HG02759 (cell line): ENCODE measurements around the gene CAPN1.
"Not testable (repeated sequence)": the region's sequence is repeated elsewhere in the genome, so short reads cannot be mapped to it uniquely, and the experiment has no call there.

Source experiments
- ATAC-seq: cut with Tn5 transposase; IDR thresholded peaks from one replicate; pipeline ENCODE4 v1.9.1; 2021; ENCODE audit warnings: mild to moderate bottlenecking, moderate library complexity; ENCODE audit not compliant: unreplicated experiment

Gene CAPN1

DNA sequence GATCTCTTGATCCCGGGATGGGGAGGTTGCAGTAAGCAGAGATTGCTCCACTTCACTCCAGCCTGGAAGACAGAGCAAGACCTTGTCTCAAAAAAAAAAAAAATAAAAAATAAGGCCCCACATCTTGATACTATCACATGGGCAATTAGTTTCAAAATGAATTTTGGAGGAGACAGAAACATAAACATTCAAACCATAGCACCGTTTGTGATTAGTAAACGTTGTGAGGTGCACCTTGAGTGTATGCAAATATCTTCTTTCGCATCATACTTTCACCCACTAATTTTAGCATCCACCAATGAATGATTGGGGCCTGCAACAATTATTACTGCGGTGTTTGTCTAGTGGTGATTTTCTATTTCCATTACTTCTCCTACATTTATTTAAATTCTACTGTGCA lies 22.7 kb upstream of the CAPN1 start:
- peak; percentile 66 for ATAC-seq

DNA sequence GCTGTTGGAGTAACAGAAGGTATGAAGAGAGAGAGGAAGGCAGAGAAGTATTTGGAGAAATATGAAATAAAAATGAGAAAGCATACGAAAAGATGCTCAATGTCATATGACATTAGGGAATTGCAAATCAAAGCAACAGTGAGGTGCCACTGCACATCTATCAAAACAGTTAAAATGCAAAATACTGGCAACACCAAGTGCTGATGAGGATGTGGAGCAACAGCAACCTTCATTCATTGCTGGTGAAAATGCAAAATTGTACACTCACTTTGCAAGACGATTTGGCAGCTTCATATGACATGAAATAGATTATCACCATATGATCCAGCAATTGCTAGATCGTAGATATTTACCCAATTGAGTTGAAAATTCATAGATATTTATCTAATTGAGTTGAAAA lies 21.1 kb upstream of the CAPN1 start:
- no peak for ATAC-seq

DNA sequence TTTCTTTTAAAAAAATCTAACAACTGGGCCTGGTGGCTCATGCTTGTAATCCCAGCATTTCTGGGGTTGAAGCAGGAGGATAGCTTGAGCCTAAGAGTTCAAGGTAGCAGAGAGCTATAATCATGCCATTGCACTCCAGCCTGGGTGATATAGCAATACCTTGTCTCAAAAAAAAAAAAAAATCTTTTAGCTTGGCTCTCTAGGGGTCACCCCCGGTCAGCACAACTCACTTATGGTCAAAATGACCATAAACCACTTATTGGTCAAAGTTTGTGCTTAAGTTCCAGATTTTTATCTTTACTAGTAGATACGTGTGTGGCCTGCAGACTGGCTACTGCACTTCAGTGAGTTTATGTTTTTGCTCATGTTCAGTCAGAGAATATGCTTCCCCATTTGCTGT lies 18.0 kb upstream of the CAPN1 start:
- no peak for ATAC-seq

DNA sequence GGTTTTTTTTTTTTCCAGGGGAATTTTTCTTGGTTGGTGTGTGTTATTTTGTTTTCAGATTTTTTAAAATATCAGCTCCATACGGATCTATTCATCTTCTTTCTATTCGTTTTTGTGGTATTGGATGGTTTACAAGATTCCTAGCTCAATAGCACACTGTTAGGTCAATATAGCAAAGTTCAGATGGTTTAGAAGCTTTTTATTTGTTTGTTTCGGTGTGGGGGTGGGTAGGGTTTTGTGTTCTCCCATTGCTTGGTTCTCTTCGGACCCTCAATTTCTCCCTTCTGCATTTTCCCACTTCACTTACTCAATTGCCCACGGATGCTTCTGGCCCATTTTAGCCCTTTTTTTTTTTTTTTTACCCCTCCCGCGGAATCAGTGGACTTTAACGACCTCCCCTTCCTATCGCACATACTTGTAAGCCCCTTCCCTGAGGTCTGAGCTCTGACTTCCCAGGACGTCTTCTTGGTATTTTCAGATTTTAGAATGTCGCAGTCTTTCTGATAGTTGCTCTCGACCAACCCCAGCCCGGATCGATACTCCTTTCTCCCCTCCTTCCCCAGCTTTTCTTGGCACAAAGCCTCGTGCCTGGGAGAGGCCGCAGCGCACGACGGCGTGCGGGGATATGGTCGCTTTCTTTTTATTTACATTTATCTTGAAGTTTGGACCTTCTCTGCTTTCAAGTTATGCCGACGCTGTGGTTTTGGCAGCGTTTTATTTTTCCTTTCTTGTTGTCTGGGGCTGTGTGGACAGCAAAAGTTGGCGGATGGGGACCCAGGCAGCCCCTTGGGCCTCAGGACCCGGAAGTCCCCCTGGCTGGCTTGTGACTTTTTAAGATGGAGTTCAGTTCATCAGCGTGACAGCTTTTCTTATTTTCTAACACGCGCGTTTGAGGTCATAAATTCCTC lies 16.1 kb upstream of the CAPN1 start:
- no peak for ATAC-seq

DNA sequence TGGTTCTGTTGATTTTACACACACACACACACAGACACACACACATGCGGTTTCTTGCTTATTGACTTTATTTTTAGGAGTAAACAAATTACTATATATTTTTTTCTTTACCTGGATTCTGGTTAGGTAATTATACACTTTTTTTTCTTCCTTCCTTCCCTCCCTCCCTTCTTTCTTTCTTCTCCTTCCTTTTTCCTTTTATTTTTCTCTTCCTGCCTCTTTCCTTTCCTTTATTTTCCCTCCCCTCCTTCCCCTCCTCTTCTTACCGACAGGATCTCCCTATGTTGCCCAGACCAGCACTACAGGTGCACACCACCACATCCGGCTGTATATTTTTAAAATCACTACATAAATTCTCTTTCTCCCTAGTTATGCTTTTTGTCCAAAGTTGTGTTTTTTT lies 14.8 kb upstream of the CAPN1 start:
- no peak for ATAC-seq

DNA sequence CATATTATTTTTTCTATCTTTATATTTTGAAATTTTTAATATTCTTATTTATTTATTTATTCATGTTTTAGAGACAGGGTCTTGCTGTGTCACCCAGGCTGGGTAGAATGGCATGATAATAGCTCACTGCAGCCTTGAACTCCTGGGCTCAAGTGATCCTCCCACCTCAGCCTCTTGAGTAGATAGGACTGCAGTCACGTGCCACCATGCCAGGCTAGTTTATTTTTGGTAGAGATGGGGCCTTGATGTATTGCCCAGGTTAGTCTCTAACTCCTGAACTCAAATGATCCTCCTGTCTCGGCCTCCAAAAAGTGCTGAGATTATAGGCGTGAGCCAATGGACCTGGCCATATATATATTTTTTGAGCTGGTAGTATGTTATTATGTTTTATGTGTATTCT lies 14.1 kb upstream of the CAPN1 start:
- ATAC-seq, result no peak

DNA sequence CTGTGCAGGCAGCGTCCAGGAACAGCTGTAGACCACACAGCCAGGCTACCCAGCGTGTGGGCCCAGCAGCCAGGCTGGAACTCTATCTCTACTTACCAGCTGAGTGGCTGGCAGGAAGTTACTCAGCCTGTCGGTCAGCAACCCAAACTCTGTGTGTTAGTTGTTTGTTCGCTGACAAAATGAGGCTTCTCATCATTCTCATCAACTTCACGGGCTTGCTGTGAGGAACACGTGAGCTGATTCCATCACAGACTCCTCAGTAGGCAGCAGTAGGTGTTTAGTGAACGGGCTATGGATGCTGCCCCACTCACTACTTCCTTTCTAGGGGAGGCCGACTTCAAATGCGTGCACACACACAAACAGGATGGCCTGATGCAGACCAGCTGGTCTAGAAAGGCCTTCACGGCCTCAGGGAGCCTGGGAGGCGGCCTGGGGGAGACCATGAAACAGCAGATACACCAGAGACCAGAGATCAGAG lies 12.5 kb upstream of the CAPN1 start:
- ATAC-seq, result no peak

DNA sequence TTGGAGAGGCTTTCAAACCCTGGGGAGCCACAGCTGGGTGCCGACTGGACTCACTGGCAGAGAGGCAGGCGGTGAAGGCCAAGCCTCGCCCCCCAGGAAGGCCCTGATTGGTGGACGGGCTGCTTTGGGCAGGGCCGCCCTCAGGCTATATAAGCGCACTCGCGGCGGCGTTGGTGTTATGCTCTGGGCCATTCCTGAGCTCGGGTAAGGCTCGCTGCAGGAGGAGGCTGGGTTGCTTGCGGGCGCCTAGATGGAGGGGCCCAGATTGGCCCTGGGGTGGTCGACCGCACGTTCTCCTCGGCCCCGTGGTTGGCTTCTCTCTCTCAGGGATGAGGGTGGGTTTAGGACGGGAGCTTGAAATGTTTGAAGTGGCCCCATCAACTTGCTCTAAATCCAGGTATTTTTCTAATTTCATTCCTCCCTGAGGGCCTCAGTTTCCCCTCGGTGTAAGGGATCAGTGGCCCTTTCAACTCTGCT lies 11.6 kb upstream of the CAPN1 start, which contains the start of gene SPDYC:
Gene SPDYC, plus strand, starts transcription at position 176 of the 477 bp plus-strand sequence. CDS start 1,125 bp downstream, outside the sequence.
- ATAC-seq, result no peak

DNA sequence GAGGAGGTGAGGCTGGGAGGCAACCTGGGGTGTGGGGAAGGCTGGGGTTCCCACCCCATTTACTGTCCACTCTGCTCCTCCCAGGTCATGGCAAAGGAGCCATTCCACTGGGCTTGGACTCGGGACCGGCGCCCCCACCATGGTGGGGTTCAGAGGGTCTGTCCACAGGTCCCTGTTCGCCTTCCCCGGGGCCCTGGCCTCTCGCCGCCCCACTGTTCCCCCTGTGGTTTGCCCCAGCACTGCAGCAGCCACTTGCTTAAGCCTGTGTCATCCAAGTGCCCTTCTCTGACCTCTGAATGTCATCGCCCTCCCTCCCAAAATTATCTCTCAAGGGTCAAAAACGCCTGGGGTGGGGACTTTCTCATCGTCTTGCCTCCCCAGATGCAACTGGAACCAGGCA lies 9.1 kb upstream of the CAPN1 start:
- no peak for ATAC-seq

DNA sequence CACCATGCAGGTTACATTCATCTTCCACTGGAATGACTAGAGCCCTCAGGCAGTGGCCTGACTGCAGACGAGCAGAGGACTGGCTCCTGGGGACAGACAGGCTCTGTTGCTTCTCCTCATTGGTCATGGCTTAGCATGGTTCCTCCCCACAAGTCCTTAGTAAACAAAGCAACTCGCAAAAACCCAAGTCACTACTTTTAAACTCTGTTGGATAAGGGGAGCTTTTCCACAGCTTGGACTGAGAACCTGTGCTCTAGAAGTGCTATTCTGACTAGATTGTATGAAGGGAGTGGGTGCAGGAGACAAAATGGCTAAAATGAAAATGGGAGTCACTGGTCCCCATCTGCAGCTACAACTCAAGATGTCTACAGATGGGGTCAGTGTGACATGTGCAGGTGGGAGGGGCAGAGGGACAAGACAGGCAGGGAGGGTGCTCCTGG lies 7.1 kb upstream of the CAPN1 start:
- not testable (repeated sequence) for ATAC-seq

DNA sequence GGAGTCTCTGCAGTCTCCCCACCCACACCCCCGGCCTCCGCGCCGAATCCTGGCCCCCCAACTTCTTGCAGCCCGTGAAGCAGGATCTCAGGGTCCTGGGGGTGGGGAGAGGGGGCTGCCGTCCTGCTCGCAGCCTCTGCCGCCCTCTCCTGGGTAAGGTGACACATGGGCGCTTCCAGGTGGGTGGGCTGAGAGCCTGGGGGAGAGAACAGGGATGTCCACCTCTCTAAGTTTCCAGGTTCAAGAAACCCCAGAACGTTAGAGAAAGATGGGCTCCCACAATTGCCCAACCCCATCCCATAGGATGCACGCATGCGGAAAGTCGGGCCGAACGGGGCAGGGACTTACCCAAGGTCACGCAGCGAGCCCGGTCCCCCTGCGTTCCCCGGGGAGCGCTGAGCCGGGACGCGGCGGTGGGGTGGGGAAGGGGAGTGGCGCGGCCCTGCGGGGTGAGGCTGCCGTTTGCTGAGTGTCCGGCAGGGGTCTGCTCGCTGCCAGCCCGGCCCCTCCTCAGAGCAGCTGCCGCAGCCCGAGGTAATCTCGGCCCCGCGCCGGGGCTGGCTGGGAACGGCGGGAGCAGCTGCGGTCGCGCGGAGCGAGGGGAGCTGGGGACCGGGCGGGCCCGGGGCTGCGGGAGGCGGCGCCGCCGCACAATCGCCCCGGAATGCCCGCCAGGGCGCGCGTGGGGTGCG lies 705 bp upstream of the CAPN1 start:
- peak; percentile 68 for ATAC-seq

DNA sequence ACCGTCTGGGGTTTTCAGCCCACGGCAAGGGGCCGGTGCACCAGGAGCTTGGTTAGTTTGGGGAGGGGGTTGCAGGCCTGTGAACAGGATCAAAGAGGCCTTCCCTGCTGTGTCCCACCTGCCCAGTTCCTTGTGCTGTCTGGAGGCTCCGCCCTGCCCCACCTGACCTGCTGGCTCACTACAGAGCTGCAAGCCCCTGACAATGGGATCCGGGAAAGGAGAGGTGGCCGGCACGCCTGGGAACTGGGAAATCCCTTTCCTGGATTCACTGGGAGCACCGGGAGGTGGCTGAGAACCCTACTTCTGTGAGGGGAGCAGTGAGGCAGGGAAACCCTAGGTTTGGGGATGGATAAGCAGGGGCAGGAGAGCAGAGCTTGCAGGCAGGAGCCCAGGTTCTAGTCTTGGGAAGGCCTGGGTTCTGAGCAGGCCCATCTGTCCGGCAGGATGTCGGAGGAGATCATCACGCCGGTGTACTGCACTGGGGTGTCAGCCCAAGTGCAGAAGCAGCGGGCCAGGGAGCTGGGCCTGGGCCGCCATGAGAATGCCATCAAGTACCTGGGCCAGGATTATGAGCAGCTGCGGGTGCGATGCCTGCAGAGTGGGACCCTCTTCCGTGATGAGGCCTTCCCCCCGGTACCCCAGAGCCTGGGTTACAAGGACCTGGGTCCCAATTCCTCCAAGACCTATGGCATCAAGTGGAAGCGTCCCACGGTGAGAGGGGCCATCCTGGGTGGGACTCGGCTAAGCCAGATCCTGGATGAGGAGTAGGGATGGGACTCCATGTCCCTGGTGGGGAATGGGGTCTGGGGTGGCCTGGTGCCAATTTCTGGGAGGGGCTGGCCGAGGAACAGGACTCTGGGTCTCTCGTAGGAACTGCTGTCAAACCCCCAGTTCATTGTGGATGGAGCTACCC lies 786 bp downstream of the CAPN1 start:
- ATAC-seq, result no peak

DNA sequence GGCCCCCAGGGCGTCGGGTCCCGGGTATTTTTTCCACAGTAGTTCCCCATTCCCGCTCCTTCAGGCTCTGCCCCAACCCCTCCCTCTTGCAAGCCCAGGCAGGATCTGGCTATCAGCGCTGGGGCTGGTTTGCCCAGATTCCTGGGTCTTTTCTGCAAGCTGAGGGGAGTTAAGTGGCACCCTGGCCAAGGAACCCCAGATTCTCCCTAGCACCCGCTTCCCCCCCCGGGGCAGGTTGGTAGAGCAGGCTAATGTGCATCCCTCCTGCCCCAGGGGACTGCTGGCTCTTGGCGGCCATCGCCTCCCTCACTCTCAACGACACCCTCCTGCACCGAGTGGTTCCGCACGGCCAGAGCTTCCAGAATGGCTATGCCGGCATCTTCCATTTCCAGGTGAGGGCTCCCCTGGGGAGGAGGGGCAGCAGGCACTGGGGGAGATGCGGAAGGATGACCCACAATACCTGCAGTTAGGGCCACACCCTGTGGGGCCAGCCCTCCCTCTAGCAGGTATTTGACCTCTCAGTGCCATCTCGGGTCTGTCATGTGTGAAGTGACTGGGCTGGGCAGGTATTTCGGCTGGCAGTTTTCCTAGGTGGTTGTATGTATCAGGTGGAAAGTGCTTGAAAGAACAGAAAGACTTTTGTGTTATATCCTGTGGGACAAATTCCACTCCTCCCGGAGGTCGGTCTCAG lies 1.6 kb downstream of the CAPN1 start:
- no peak for ATAC-seq

DNA sequence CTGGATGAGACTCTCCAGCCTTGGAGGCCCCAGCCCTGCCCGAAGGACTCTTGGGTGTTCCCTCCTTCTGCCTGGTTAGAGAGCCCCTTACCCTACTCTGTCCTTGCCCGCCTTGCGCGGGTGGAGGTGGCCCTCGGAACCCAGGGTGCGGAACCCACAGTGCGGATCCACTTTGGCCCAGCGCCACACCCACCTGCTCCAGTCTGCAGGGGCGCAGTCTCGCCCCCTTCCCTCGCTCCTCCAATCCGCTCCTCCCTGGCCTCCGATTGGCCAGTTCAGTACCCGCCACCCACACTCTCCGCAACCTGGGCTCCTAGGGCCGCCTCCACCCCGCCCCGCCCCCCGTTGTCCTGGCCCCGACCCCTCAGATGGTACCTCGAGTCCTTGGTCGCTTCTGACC lies 2.4 kb downstream of the CAPN1 start:
- no peak for ATAC-seq

DNA sequence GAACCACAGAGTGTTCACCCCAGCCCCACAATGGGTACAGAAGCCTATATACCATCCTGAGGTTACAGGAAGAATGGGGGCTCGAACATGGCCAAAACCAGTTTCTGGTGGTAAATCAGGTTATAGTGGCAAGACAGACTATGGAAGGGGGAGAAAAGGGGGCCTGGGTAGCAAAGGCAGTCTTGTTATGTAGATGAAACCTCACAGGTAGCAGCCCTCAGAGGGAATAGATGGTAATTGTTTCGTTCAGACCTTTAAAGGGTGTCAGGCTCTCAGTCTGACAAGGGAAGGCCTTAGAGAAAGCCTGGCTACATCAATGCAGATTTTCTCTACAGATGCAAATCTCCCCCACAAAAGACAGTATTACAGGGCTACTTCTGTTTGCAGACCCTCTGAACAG lies 3.4 kb downstream of the CAPN1 start:
- ATAC-seq, result no peak

DNA sequence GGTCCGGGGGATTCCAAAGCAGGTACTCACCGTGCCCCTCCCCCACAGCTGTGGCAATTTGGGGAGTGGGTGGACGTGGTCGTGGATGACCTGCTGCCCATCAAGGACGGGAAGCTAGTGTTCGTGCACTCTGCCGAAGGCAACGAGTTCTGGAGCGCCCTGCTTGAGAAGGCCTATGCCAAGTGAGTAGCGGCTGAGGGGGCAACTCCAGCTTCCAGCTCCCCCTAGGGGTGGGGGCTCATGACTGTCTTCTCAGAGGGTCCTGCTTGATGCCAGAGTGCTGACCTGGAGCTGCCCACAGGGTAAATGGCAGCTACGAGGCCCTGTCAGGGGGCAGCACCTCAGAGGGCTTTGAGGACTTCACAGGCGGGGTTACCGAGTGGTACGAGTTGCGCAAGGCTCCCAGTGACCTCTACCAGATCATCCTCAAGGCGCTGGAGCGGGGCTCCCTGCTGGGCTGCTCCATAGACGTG lies 4.2 kb downstream of the CAPN1 start:
- ATAC-seq, result no peak

DNA sequence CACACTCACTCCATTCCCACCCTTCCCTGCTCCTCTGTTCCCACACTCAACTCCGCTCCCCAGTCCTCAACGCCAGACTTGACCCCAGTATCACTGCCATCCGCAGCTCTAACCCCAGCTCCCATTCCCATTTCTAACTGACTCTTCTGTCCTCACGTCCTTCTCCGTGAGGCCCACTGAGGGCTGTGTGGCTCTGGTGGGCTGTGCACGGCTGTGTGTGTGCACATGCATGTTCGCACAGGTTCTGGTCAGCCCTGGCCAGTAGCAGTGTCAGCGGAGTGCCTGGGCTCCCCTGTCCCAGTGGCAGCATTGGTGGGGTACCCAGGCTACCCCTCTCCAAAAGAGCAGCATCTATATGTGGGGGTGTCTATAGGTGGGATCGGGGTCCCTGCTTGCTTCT lies 5.0 kb downstream of the CAPN1 start:
- no peak for ATAC-seq

DNA sequence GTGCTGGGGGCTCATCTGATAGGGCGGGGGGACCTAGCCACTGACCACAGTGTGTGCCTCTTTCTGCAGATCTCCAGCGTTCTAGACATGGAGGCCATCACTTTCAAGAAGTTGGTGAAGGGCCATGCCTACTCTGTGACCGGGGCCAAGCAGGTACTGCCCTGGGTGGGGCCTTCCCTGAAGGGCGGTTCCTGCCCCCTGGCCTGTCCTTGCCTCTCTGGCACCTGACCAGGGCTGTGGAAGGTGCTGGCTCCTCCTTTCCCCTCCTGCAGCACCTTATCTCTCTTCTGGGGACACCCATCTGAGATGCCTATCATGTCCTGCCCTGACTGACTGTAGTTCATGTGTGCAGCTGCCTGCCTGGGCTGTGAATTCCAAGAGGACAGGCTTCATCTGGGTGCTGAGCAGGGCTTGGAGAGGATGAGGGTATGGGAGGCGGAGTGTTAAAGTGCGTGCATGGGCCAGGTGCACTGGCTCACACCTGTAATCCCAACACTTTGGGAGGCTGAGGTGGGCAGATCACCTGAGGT lies 5.5 kb downstream of the CAPN1 start:
- ATAC-seq, result no peak

DNA sequence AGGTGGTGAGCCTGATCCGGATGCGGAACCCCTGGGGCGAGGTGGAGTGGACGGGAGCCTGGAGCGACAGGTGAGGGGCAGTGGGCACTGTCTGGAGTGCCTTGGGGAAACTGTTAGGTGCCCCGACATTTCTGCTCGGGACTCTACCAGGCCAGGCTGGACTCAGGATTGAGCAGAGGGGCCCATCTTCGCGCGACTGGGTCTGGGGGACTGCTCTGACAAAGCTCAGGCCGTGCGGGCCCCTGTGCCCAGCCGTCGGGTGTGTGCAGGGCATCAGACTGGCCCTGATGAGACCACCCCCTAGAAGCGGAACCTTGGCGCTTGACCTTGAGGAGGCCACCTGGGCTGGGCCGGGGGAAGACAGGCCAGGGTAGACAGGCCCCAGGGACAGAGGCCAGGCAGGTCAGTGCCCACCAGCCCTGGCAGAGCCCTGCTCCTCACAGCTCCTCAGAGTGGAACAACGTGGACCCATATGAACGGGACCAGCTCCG lies 6.3 kb downstream of the CAPN1 start:
- no peak for ATAC-seq

DNA sequence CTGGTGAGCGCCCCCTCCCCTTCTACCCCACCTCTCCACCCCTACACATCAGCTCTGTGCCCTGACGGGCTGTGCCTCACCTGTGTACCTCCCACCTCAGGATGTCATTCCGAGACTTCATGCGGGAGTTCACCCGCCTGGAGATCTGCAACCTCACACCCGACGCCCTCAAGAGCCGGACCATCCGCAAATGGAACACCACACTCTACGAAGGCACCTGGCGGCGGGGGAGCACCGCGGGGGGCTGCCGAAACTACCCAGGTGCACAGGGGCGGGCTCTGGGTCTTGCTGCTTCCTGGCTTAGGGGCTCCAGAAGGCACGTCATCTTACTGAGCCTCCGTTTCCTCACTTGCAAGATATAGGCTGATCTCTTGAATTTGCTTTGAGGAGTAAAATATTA lies 6.8 kb downstream of the CAPN1 start:
- ATAC-seq, result no peak
